ENCODE data around the gene PATE4.
A peak's percentile ranks its signal among the peaks of the same experiment; 100 is the strongest.
"Not testable (repeated sequence)": the region's sequence is repeated elsewhere in the genome, so short reads cannot be mapped to it uniquely, and the experiment has no call there.

Gene PATE4

DNA sequence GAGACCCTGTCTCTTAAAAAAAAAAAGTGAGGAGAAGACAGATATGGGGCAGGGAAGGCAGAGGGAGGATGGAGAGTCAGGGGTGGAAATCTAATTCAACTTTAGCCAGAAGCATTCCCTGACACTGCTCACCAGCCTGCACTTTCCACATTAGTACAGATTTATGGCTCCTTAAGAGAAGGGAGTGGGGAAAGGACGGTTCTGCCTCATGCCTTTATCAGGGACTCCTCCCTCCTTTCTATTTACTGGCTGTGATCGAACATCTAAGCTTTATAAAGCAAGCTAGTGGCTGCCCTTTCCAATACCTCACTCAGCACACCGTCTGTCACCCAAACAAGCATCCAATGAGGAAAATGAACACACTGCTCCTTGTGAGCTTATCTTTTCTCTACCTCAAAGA is at the start of gene PATE4:
PATE4 (plus strand) TSS at position 301 of the 400 bp plus-strand sequence; CDS start at position 345, 44 bp downstream.
- no peak for DNase-seq (ENCODE audit: low spot score)

GRCh38 chr11:125784678-125785077 is 48.4 kb upstream of the PATE4 start:
- no peak for DNase-seq (ENCODE audit: low spot score)

DNA sequence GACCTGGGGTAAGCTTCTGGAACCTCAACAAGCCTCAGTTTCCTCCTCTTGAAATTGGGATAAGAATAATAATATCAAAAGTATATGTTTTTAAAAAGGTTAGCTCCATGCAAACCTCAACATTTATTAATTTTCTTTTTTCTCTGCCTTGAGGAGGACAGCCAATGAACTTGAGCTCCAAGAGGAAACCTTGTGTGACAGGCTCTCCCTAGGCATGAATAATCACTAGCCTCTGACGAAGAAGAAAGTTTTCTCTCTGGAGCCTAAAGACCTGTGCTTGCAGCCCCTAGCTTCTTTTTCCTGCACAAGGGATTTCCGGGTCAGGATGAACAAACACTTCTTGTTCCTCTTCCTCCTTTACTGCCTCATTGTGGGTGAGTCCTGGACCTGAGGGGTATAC is 45.3 kb upstream of the PATE4 start, which contains the start of gene PATE3:
PATE3 (plus strand) TSS at position 301 of the 400 bp plus-strand sequence; CDS start at position 326, 25 bp downstream.
- no peak for DNase-seq (ENCODE audit: low spot score)

DNA sequence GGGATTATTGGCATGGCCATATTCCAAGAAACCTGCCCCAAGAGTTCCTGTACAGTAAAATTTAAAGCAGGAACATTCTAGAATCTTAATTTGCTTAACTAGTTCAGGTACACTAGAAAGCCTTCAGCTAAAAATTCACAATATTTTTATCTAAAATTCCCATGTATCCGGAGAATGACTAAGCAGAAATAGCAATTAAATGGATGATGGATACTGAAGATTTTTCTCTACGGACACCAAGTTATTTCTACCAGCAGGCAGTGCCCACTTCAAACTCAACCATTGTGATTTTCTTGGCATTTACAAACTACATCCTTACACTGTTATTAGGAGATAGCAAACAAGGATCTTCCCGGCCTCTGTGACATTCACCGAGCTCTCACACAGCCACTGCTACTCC is 42.3 kb upstream of the PATE4 start:
- DNase-seq (ENCODE audit: low spot score) = no peak

- no peak for DNase-seq (ENCODE audit: low spot score)
Observed at GRCh38 chr11:125797641-125798040, 35.5 kb upstream of the PATE4 start.

GRCh38 chr11:125799808-125800207 is 33.3 kb upstream of the PATE4 start:
- no peak for DNase-seq (ENCODE audit: low spot score)

- no peak for DNase-seq (ENCODE audit: low spot score)
Observed at GRCh38 chr11:125802387-125802786, 30.7 kb upstream of the PATE4 start.

DNA sequence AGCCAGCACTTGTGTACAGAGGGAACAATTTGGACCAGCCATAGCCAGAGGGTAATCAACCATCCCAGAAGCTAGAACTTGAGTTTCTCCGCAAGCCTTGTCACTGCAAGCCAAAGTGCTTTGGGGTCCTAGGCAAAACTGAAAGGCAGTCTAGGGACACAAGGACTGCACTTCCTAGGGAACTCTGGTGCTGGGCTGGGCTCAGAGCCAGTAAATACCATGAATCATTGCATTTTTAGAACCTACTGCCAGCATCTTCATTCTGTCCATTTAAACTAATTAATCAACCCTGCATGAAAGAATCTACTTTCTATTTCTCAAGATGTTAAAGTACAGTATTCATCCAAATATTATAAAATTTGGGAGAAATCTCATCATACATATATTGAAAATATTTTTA is 25.2 kb upstream of the PATE4 start:
- DNase-seq (ENCODE audit: low spot score) = no peak

DNA sequence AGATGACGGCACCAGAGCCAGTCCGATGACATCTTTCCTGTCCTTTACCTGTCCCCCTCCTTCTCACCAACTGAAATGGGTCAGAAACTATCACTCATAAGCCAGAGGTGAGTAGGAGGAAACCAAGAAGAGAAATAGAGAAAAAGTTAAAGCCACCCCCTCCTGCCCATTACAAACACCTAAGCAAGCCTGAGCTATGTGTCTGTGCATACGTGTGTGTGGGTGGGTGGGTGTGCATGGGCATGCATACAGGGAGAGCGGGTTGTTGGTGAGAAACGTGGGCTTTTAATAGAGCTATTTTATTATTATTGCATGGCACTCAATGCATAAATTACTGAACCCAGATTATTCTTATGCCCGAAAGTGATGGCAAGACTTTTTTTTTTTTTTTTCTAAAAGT is 2.6 kb downstream of the PATE4 start:
- DNase-seq (ENCODE audit: low spot score) = no peak

- DNase-seq (ENCODE audit: low spot score) = no peak
Observed at GRCh38 chr11:125842321-125842948, 9.3 kb downstream of the PATE4 start.

GRCh38 chr11:125846188-125846587 is 13.1 kb downstream of the PATE4 start:
- DNase-seq (ENCODE audit: low spot score) = no peak

DNA sequence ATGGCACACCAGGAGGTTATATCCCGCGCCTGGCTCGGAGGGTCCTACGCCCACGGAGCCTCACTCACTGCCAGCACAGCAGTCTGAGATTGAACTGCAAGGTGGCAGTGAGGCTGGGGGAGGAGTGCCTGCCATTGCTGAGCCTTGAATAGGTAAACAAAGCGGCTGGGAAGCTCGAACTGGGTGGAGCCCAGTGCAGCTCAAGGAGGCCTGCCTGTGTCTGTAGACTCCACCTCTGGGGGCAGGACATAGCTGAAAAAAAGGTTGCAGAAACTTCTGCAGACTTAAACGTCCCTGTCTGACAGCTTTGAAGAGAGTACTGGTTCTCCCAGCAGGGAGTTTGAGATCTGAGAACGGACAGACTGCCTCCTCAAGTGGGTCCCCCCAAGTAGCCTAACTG is 24.6 kb downstream of the PATE4 start:
- DNase-seq (ENCODE audit: low spot score) = not testable (repeated sequence)

- not testable (repeated sequence) for DNase-seq (ENCODE audit: low spot score)
Observed at GRCh38 chr11:125862786-125863185, 29.7 kb downstream of the PATE4 start.

DNA sequence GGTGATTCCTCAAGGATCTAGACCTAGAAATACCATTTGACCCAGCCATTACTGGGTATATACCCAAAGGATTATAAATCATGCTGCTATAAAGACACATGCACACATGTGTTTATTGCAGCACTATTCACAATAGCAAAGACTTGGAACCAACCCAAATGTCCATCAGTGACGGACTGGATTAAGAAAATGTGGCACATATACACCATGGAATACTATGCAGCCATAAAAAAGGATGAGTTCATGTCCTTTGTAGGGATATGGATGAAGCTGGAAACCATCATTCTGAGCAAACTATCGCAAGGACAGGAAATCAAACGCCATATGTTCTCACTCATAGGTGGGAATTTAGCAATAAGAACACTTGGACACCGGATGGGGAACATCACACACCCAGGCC is 32.2 kb downstream of the PATE4 start:
- not testable (repeated sequence) for DNase-seq (ENCODE audit: low spot score)

- no peak for DNase-seq (ENCODE audit: low spot score)
Observed at GRCh38 chr11:125869521-125869920, 36.4 kb downstream of the PATE4 start.

- DNase-seq (ENCODE audit: low spot score) = no peak
Observed at GRCh38 chr11:125871391-125872137, 38.4 kb downstream of the PATE4 start.

GRCh38 chr11:125872138-125872491 is 39.0 kb downstream of the PATE4 start:
- DNase-seq (ENCODE audit: low spot score) = peak; percentile 74

GRCh38 chr11:125873881-125874555 is 40.9 kb downstream of the PATE4 start:
- no peak for DNase-seq (ENCODE audit: low spot score)

- peak; percentile 63 for DNase-seq (ENCODE audit: low spot score)
Observed at GRCh38 chr11:125874556-125875124, 41.5 kb downstream of the PATE4 start.

- no peak for DNase-seq (ENCODE audit: low spot score)
Observed at GRCh38 chr11:125881291-125881690, 48.2 kb downstream of the PATE4 start.

DNA sequence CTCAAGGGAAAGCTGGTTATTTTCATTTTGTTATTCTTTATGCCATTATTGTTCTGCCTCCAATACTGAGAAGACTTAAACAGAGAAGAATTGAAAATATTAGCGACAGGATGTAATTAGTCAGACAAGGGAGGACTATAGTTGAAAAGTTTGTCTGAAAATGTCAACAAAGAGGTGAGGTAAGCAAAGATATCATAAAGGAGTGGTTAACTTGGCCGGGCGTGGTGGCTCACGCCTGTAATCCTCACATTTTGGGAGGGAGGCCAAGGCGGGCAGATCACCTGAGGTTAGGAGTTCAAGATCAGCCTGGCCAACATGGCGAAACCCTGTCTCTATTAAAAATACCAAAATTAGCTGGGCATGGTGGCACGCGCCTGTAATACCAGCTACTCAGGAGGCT is 50.3 kb downstream of the PATE4 start:
- no peak for DNase-seq (ENCODE audit: low spot score)

DNA sequence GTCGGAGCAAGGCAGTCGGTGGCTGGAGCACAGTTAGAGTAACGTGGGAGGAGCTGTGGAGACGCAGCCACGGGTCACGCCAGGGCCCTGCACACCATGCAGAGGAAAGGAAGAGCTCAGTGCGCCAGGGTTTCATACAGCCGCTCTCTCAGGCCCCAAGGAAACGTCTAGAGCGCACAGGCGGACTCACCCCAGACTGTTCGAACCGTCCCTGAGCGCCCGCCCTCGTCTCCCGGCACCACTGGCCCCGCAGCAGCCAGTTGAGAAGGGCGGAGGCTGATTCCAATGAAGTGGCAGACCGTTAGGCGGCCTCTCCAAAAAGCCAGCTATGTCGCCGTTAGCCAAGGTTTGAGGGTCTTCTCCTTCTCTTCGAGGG is 53.9 kb downstream of the PATE4 start:
- peak; percentile 62 for DNase-seq (ENCODE audit: low spot score)

Data from kidney tubule cell (primary cell).